ENCODE data around the gene ILF2.
"Not testable (repeated sequence)": the region's sequence is repeated elsewhere in the genome, so short reads cannot be mapped to it uniquely, and the experiment has no call there.

ILF2 gene

GRCh38 chr1:153670859-153671627, at the start of gene ILF2:
ILF2 (minus strand) TSS chr1:153670993; CDS start chr1:153670922, 71 bp downstream.
- Histone ChIP-seq H3K4me1 (ENCODE audit: control insufficient read depth, insufficient read depth, low read length) (peaks cover 8% of the 10 kb centered on the region), H3K27ac (ENCODE audit: low read depth, low read length) (peak within 1 kb of the TSS; percentile 84), H3K36me3 (ENCODE audit: control insufficient read depth, insufficient read depth, low read length) (peaks cover 15% of the 10 kb centered on the region), H3K27me3 (ENCODE audit: control insufficient read depth, insufficient read depth, low read length) (no peaks in the 10 kb centered on the region), H3K4me3 (ENCODE audit: low read length) (peak within 1 kb of the TSS; percentile 95), H3K9ac (ENCODE audit: low read length) (peak within 1 kb of the TSS; percentile 82)

GRCh38 chr1:153717330-153717729, 46.5 kb upstream of the ILF2 start:
- Histone ChIP-seq H3K4me3 (ENCODE audit: low read length) (no peak overlapping the region), H3K27ac (ENCODE audit: low read depth, low read length) (no peak overlapping the region), H3K36me3 (ENCODE audit: control insufficient read depth, insufficient read depth, low read length) (no peaks in the 10 kb centered on the region), H3K9ac (ENCODE audit: low read length) (no peak overlapping the region), H3K4me1 (ENCODE audit: control insufficient read depth, insufficient read depth, low read length) (no peaks in the 10 kb centered on the region), H3K27me3 (ENCODE audit: control insufficient read depth, insufficient read depth, low read length) (no peaks in the 10 kb centered on the region)

DNA sequence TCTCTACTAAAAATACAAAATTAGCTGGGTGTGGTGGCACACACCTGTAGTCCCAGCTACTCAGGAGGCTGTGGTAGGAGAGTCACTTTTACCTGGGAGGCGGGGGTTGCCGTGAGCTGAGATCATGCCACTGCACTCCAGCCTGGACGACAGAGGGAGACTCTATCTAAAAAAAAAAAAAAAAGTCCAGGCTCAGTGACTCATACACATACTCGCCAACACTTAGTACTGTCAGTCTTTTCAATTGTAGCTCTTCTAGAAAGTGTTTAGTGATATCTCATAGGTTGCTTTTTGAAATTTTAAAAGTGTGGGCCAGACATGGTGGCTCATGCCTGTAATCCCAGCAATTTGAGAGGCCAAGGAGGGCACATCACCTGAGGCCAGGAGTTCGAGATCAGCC, 45.4 kb upstream of the ILF2 start:
- H3K4me1 ChIP-seq (ENCODE audit: control insufficient read depth, insufficient read depth, low read length), result not testable (repeated sequence)

DNA sequence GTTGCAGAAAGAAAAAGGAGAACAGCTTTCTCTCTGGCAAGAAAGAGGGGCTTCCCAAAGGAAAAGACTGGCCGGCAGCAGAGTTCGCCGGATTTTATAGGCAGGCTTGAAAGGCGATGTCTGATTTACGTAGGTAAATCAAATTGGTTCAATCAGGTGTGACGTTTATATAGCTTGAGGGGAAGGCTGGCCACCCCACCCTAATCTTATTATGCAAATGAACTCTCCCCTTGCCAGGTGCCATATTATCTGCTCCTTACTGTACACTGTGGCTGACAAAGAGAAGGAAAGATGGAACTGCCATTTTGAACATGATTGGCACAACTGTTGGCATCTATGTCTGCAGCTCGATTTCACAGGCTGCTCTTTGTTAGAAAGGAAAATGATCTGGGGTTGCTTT, 40.2 kb upstream of the ILF2 start:
- no peak overlapping the region for H3K27ac ChIP-seq (ENCODE audit: low read depth, low read length)
- no peaks in the 10 kb centered on the region for H3K36me3 ChIP-seq (ENCODE audit: control insufficient read depth, insufficient read depth, low read length)
- no peak overlapping the region for H3K4me3 ChIP-seq (ENCODE audit: low read length)
- no peak overlapping the region for H3K9ac ChIP-seq (ENCODE audit: low read length)
- H3K4me1 ChIP-seq (ENCODE audit: control insufficient read depth, insufficient read depth, low read length), result no peaks in the 10 kb centered on the region
- no peaks in the 10 kb centered on the region for H3K27me3 ChIP-seq (ENCODE audit: control insufficient read depth, insufficient read depth, low read length)

More for the DNA sequence above, 45.4 kb upstream of the ILF2 start:
- not testable (repeated sequence) for H3K9ac ChIP-seq (ENCODE audit: low read length); H3K4me3 ChIP-seq (ENCODE audit: low read length); H3K36me3 ChIP-seq (ENCODE audit: control insufficient read depth, insufficient read depth, low read length); H3K27ac ChIP-seq (ENCODE audit: low read depth, low read length); H3K27me3 ChIP-seq (ENCODE audit: control insufficient read depth, insufficient read depth, low read length)

DNA sequence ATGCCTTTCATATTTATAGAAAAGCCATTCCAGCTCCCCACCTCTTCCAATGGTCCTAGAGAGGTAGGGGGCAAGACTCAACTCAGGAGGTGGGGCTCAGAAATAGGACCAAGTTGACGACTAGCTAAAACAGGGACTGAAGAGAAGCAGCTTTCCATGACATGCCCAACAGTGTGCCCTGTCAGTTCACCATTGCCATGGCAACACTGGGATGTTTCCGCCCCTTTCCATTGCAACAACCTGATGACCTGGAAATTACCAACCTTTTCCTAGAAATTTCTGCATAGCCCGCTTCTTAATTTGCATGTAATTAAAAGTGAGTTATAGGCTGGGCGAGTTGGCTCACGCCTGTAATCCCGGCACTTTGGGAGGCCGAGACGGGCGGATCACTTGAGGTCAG, 34.7 kb upstream of the ILF2 start:
- H3K27ac ChIP-seq (ENCODE audit: low read depth, low read length), result no peak overlapping the region
- no peak overlapping the region for H3K4me3 ChIP-seq (ENCODE audit: low read length)
- no peaks in the 10 kb centered on the region for H3K4me1 ChIP-seq (ENCODE audit: control insufficient read depth, insufficient read depth, low read length)
- no peaks in the 10 kb centered on the region for H3K36me3 ChIP-seq (ENCODE audit: control insufficient read depth, insufficient read depth, low read length)
- no peaks in the 10 kb centered on the region for H3K27me3 ChIP-seq (ENCODE audit: control insufficient read depth, insufficient read depth, low read length)
- H3K9ac ChIP-seq (ENCODE audit: low read length), result no peak overlapping the region

- H3K4me3 ChIP-seq (ENCODE audit: low read length), result no peak overlapping the region
- no peaks in the 10 kb centered on the region for H3K27me3 ChIP-seq (ENCODE audit: control insufficient read depth, insufficient read depth, low read length)
- peaks cover 5% of the 10 kb centered on the region for H3K4me1 ChIP-seq (ENCODE audit: control insufficient read depth, insufficient read depth, low read length)
- H3K9ac ChIP-seq (ENCODE audit: low read length), result no peak overlapping the region
- H3K27ac ChIP-seq (ENCODE audit: low read depth, low read length), result no peak overlapping the region
- H3K36me3 ChIP-seq (ENCODE audit: control insufficient read depth, insufficient read depth, low read length), result no peaks in the 10 kb centered on the region
Measured at GRCh38 chr1:153699768-153700167, 29.0 kb upstream of the ILF2 start.

- no peaks in the 10 kb centered on the region for H3K36me3 ChIP-seq (ENCODE audit: control insufficient read depth, insufficient read depth, low read length)
- H3K4me3 ChIP-seq (ENCODE audit: low read length), result no peak overlapping the region
- H3K4me1 ChIP-seq (ENCODE audit: control insufficient read depth, insufficient read depth, low read length), result peaks cover 5% of the 10 kb centered on the region
- H3K27ac ChIP-seq (ENCODE audit: low read depth, low read length), result no peak overlapping the region
- no peaks in the 10 kb centered on the region for H3K27me3 ChIP-seq (ENCODE audit: control insufficient read depth, insufficient read depth, low read length)
- H3K9ac ChIP-seq (ENCODE audit: low read length), result no peak overlapping the region
Measured at GRCh38 chr1:153698923-153699714, 28.3 kb upstream of the ILF2 start.

DNA sequence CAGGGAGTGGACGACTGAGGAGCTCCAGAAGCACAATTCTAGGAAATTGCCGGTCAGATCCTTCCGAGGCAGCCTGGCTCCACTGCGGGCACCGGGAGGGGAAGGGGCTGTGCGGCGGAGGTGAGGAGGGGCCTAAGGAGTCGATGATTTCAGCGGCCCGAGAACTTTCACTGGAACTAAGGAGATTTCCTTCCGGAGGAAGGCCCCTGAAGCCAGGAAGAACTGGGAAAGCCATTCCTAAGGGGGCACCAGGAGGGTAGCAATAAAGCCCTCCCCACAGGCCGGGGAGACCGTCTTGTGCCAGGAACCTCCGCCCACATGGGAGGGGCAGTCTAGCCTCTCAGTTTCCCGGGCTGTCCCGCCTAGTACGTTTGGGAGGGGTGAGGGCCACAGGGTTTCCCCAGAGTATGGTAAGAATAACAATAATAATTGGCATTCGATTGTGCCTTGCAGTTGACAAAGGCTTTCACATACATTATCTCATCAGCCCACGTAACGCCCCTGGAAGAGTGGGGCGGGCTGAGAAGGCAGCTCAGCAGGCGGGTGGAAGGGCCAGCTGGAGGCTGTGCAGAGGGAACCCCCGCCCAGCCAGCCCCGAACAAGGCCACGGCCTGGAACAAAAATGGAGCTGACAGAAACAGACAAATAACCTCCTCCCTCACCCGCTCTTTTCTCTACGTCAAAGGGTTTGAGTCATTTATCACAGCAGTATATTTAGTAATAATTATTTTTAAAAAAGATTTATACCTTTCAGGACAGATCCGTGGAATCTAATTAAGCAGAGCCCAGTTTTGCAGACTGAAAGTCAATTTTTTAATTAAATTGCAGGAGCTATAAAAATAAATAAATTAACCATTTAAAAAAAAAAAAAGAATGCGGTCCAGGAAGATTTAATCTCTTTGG, 27.5 kb upstream of the ILF2 start:
- Histone ChIP-seq H3K9ac (ENCODE audit: low read length) (no peak overlapping the region), H3K27ac (ENCODE audit: low read depth, low read length) (peak overlapping the region; percentile 87)

GRCh38 chr1:153697191-153698019, 26.6 kb upstream of the ILF2 start:
- Histone ChIP-seq H3K4me3 (ENCODE audit: low read length) (no peak overlapping the region), H3K27ac (ENCODE audit: low read depth, low read length) (peak overlapping the region; percentile 87), H3K9ac (ENCODE audit: low read length) (no peak overlapping the region), H3K36me3 (ENCODE audit: control insufficient read depth, insufficient read depth, low read length) (no peaks in the 10 kb centered on the region), H3K4me1 (ENCODE audit: control insufficient read depth, insufficient read depth, low read length) (peaks cover 5% of the 10 kb centered on the region), H3K27me3 (ENCODE audit: control insufficient read depth, insufficient read depth, low read length) (no peaks in the 10 kb centered on the region)

More for the DNA sequence above, 27.5 kb upstream of the ILF2 start:
- H3K4me3 ChIP-seq (ENCODE audit: low read length), result peak overlapping the region; percentile 21
- no peaks in the 10 kb centered on the region for H3K27me3 ChIP-seq (ENCODE audit: control insufficient read depth, insufficient read depth, low read length)
- H3K36me3 ChIP-seq (ENCODE audit: control insufficient read depth, insufficient read depth, low read length), result no peaks in the 10 kb centered on the region
- H3K4me1 ChIP-seq (ENCODE audit: control insufficient read depth, insufficient read depth, low read length), result peaks cover 5% of the 10 kb centered on the region

GRCh38 chr1:153696741-153697140, 25.9 kb upstream of the ILF2 start:
- peaks cover 5% of the 10 kb centered on the region for H3K4me1 ChIP-seq (ENCODE audit: control insufficient read depth, insufficient read depth, low read length)
- H3K27me3 ChIP-seq (ENCODE audit: control insufficient read depth, insufficient read depth, low read length), result no peaks in the 10 kb centered on the region
- no peak overlapping the region for H3K4me3 ChIP-seq (ENCODE audit: low read length)
- peak overlapping the region; percentile 87 for H3K27ac ChIP-seq (ENCODE audit: low read depth, low read length)
- H3K9ac ChIP-seq (ENCODE audit: low read length), result no peak overlapping the region
- H3K36me3 ChIP-seq (ENCODE audit: control insufficient read depth, insufficient read depth, low read length), result no peaks in the 10 kb centered on the region

GRCh38 chr1:153693466-153693865, 22.7 kb upstream of the ILF2 start:
- Histone ChIP-seq H3K9ac (ENCODE audit: low read length) (no peak overlapping the region), H3K27me3 (ENCODE audit: control insufficient read depth, insufficient read depth, low read length) (no peaks in the 10 kb centered on the region), H3K4me1 (ENCODE audit: control insufficient read depth, insufficient read depth, low read length) (peaks cover 5% of the 10 kb centered on the region), H3K4me3 (ENCODE audit: low read length) (no peak overlapping the region), H3K36me3 (ENCODE audit: control insufficient read depth, insufficient read depth, low read length) (no peaks in the 10 kb centered on the region), H3K27ac (ENCODE audit: low read depth, low read length) (no peak overlapping the region)

All from rectal smooth muscle tissue (tissue), 1 donor.